Type B pancreatic cell (in vitro differentiated cells): ENCODE measurements around the gene CEP128. TPM values are rescaled to one million over a fixed set of nuclear protein-coding genes. Genes with fewer than 3 reads are reported as not detected.

ENCODE experiments used
- DNase-seq: peaks from one replicate; pipeline ENCODE4 v3.0.0; 2021; ENCODE audit warnings: mixed read lengths; ENCODE audit not compliant: unreplicated experiment; ENCODE audit errors: extremely low spot score
- H3K27ac Mint-ChIP-seq: 2 replicates; pipeline ENCODE4 v1.8.0; 2021; ENCODE audit warnings: mild to moderate bottlenecking, mixed read lengths
- H3K27me3 Mint-ChIP-seq: 2 replicates; pipeline ENCODE4 v1.8.0; 2021; ENCODE audit warnings: mixed read lengths
- H3K36me3 Mint-ChIP-seq: 2 replicates; pipeline ENCODE4 v1.8.0; 2021; ENCODE audit warnings: mixed read lengths
- H3K4me1 Mint-ChIP-seq: one replicate; pipeline ENCODE4 v1.8.0; 2021; ENCODE audit warnings: mixed read lengths; ENCODE audit not compliant: unreplicated experiment
- H3K4me3 Mint-ChIP-seq: 2 replicates; pipeline ENCODE4 v1.8.0; 2021; ENCODE audit warnings: mild to moderate bottlenecking, mixed read lengths
- H3K9me3 Mint-ChIP-seq: 2 replicates; pipeline ENCODE4 v1.8.0; 2021; ENCODE audit warnings: mixed read lengths
- total RNA-seq: library from RNA; stranded (reverse); gene quantifications from 2 replicates; pipeline ENCODE4 v1.2.1, GENCODE V29; 2021; ENCODE audit warnings: low replicate concordance
- TF ChIP-seq, protein P1 (sequence below): fragments of 200-600 bp; sonication (generic); conservative IDR thresholded peaks from 2 replicates; pipeline ENCODE4 v1.5.0; 2021; ENCODE audit warnings: antibody characterized with exemption, mild to moderate bottlenecking

Gene CEP128
- total RNA-seq, 1 donor from 2014 or later = 17.7 TPM

- H3K9me3 Mint-ChIP-seq = no peaks in the 10 kb centered on the region
- H3K4me1 Mint-ChIP-seq = peaks cover 9% of the 10 kb centered on the region
- no peaks in the 10 kb centered on the region for H3K36me3 Mint-ChIP-seq
- no peak for DNase-seq
- TF ChIP-seq, protein P1, sequence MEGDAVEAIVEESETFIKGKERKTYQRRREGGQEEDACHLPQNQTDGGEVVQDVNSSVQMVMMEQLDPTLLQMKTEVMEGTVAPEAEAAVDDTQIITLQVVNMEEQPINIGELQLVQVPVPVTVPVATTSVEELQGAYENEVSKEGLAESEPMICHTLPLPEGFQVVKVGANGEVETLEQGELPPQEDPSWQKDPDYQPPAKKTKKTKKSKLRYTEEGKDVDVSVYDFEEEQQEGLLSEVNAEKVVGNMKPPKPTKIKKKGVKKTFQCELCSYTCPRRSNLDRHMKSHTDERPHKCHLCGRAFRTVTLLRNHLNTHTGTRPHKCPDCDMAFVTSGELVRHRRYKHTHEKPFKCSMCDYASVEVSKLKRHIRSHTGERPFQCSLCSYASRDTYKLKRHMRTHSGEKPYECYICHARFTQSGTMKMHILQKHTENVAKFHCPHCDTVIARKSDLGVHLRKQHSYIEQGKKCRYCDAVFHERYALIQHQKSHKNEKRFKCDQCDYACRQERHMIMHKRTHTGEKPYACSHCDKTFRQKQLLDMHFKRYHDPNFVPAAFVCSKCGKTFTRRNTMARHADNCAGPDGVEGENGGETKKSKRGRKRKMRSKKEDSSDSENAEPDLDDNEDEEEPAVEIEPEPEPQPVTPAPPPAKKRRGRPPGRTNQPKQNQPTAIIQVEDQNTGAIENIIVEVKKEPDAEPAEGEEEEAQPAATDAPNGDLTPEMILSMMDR = no peak
- H3K4me3 Mint-ChIP-seq = no peak overlapping the region
- no peaks in the 10 kb centered on the region for H3K27me3 Mint-ChIP-seq
- H3K27ac Mint-ChIP-seq = no peak overlapping the region
Measured at GRCh38 chr14:80609055-80609454, 332.5 kb downstream of the CEP128 start.

- peaks cover 9% of the 10 kb centered on the region for H3K4me1 Mint-ChIP-seq
- H3K9me3 Mint-ChIP-seq = no peaks in the 10 kb centered on the region
- TF ChIP-seq, protein P1 = no peak
- no peaks in the 10 kb centered on the region for H3K27me3 Mint-ChIP-seq
- H3K27ac Mint-ChIP-seq = no peak overlapping the region
- DNase-seq = no peak
- no peak overlapping the region for H3K4me3 Mint-ChIP-seq
- no peaks in the 10 kb centered on the region for H3K36me3 Mint-ChIP-seq
Measured at GRCh38 chr14:80608563-80608962, 333.0 kb downstream of the CEP128 start.

DNA sequence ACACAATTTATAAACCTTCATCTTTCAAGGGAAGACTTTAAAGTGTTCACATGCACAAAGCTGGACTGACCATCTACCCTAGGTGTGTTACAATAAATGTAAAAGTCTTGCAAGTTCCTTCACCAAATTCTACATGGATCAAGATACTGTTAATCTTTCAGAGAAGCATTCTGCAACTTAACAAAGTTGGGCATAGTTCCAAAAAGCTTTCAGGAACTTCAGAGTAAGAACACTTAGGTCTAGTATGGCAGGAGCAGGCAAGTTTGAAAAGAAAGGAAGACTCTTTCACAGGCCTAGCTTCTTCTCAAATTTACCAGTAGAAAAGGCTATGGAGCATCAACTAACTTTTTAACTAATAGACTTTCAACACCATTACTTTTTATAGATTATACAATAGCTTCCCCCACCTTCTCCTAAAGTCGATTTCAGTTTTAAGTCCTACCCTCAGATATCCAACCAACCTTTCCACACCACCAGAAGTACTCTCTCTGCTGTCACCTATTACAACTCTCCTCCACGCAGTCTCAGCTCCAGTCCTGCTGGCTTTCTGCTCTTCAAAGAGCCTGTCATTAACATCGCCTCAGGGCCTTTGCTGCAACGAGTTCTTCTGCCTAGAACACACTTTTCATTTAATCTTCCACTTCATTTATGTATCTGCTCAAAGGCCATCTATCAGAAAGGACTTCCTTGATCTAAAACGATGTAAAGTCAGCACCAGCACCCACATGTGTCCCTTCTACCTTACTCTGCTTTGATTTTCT lies 333.9 kb downstream of the CEP128 start:
- H3K27me3 Mint-ChIP-seq = no peaks in the 10 kb centered on the region
- DNase-seq = no peak
- H3K9me3 Mint-ChIP-seq = no peaks in the 10 kb centered on the region
- peaks cover 9% of the 10 kb centered on the region for H3K4me1 Mint-ChIP-seq
- TF ChIP-seq, protein P1 = no peak
- H3K27ac Mint-ChIP-seq = no peak overlapping the region
- H3K36me3 Mint-ChIP-seq = no peaks in the 10 kb centered on the region
- H3K4me3 Mint-ChIP-seq = peak overlapping the region; percentile 48

GRCh38 chr14:80606347-80606772 lies 335.2 kb downstream of the CEP128 start:
- TF ChIP-seq, protein P1 = no peak
- no peak for DNase-seq
- no peaks in the 10 kb centered on the region for H3K9me3 Mint-ChIP-seq
- H3K4me1 Mint-ChIP-seq = peaks cover 9% of the 10 kb centered on the region
- H3K27me3 Mint-ChIP-seq = no peaks in the 10 kb centered on the region
- H3K36me3 Mint-ChIP-seq = no peaks in the 10 kb centered on the region
- H3K27ac Mint-ChIP-seq = no peak overlapping the region
- H3K4me3 Mint-ChIP-seq = no peak overlapping the region

GRCh38 chr14:80605536-80605935 lies 336.0 kb downstream of the CEP128 start:
- no peaks in the 10 kb centered on the region for H3K27me3 Mint-ChIP-seq
- TF ChIP-seq, protein P1 = no peak
- H3K4me1 Mint-ChIP-seq = peaks cover 9% of the 10 kb centered on the region
- DNase-seq = no peak
- H3K36me3 Mint-ChIP-seq = no peaks in the 10 kb centered on the region
- H3K4me3 Mint-ChIP-seq = no peak overlapping the region
- no peak overlapping the region for H3K27ac Mint-ChIP-seq
- no peaks in the 10 kb centered on the region for H3K9me3 Mint-ChIP-seq
